T-helper 17 cell (primary cell): ENCODE measurements around the gene KIF22. TPM values are rescaled to one million over a fixed set of nuclear protein-coding genes. Genes with fewer than 3 reads are reported as not detected.

Experiments used
- ATAC-seq: fragments of 150-1000 bp; cut with Tn5 transposase; 2 replicates; pipeline ENCODE4 v1.10.0; 2021; ENCODE audit warnings: mild to moderate bottlenecking, moderate library complexity
- DNase-seq, 3 donors: peaks; one replicate each; pipeline versions ENCODE4 v3.0.0 to v3.0.0-alpha.2; 2020 to 2021
- H3K9me3 ChIP-seq: one replicate; pipeline ENCODE4 v1.7.0; 2013; ENCODE audit warnings: low read length, mild to moderate bottlenecking; ENCODE audit not compliant: control insufficient read depth, poor library complexity, severe bottlenecking
- H3K27ac Mint-ChIP-seq: one replicate; pipeline ENCODE4 v1.8.0; 2022; ENCODE audit warnings: mild to moderate bottlenecking, moderate library complexity, mixed read lengths
- H3K27me3 Mint-ChIP-seq: one replicate; pipeline ENCODE4 v1.8.0; 2022; ENCODE audit warnings: mixed read lengths
- H3K36me3 Mint-ChIP-seq: one replicate; pipeline ENCODE4 v1.8.0; 2022; ENCODE audit warnings: low read depth, mixed read lengths
- H3K4me1 Mint-ChIP-seq: one replicate; pipeline ENCODE4 v1.8.0; 2022; ENCODE audit warnings: mild to moderate bottlenecking, mixed read lengths
- H3K4me3 Mint-ChIP-seq: one replicate; pipeline ENCODE4 v1.8.0; 2022; ENCODE audit warnings: mild to moderate bottlenecking, moderate library complexity, mixed read lengths
- total RNA-seq, 4 donors: library from RNA in 2 of 4; stranded (reverse) in 2 of 4; gene quantifications; one replicate each; pipeline ENCODE4 v1.2.3 and lab custom pipeline; 2022 to 2026

KIF22 gene
- total RNA-seq, 2 donors from 2014 or later = 74.3 to 89.0 TPM

DNA sequence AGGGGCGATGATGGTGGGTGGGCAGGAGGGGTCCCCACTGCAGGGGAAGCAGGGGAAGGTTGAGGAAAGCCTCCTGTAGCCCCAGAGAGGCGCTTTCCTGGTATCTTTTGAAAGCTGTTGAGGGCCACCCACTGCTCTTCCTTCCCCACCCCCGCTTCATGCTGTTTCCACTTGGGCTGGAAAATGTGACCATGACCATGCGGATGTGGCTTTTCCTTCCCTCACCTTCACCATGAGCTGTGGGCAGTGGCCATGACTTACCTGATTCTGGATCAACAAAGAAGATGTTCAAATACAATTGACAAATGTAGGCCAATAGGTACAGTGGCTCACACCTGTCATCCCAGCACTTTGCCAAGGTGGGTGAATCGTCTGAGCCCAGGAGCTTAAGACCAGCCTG lies 43.5 kb downstream of the KIF22 start:
- no peak for ATAC-seq
- DNase-seq = no peak
- no peaks in the 10 kb centered on the region for H3K9me3 ChIP-seq
- no peak overlapping the region for H3K27ac Mint-ChIP-seq
- no peaks in the 10 kb centered on the region for H3K27me3 Mint-ChIP-seq
- H3K36me3 Mint-ChIP-seq = peaks cover 7% of the 10 kb centered on the region
- H3K4me1 Mint-ChIP-seq = peaks cover 9% of the 10 kb centered on the region
- no peak overlapping the region for H3K4me3 Mint-ChIP-seq

DNA sequence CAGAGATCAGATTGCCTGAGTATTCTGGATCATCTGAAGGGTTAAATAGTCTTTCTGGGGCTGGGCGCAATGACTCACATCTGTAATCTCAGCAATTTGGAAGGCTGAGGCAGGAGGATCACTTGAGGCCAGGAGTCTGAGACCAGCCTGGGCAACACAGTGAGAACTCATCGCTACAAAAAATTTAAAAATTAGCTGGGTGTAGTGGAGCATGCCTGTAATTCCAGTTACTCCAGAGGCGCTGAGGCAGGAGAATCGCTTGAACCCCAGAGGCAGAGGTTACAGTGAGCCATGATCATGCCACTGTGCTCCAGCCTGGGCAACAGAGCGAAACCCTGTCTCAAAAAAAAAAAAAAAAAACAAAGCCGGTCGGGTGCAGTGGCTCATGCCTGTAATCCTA lies 45.4 kb downstream of the KIF22 start:
- Mint-ChIP-seq H3K36me3 (peaks cover 7% of the 10 kb centered on the region), H3K4me3 (no peak overlapping the region), H3K4me1 (peaks cover 8% of the 10 kb centered on the region), H3K27me3 (no peaks in the 10 kb centered on the region), H3K27ac (no peak overlapping the region)
- no peak for DNase-seq
- no peaks in the 10 kb centered on the region for H3K9me3 ChIP-seq
- ATAC-seq = no peak

GRCh38 chr16:29836623-29837022 lies 46.1 kb downstream of the KIF22 start:
- Mint-ChIP-seq H3K4me3 (no peak overlapping the region), H3K36me3 (peaks cover 9% of the 10 kb centered on the region)

DNA sequence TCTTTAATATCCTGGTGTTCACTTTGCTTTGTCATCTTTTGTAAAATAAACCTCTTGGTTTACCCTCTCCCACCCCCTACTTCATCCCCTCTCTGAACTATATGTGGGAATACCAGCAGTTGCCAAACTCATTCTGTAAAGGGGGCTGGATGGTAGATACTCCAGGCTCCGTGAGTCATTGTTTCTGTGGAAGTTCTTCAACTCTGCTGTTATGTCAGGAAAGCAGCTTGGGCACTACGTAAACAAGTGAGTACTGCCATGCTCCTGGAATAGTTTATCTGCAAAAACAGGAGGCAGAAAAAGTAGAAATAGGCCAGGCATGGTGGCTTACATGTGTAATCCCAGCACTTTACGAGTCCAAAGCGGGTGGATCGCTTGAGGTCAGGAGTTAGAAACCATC lies 47.3 kb downstream of the KIF22 start:
- peaks cover 6% of the 10 kb centered on the region for H3K4me1 Mint-ChIP-seq
- no peak for DNase-seq
- no peak overlapping the region for H3K27ac Mint-ChIP-seq
- H3K36me3 Mint-ChIP-seq = peaks cover 4% of the 10 kb centered on the region
- ATAC-seq = no peak
- no peaks in the 10 kb centered on the region for H3K27me3 Mint-ChIP-seq
- no peaks in the 10 kb centered on the region for H3K9me3 ChIP-seq
- H3K4me3 Mint-ChIP-seq = no peak overlapping the region

More at GRCh38 chr16:29836623-29837022, 46.1 kb downstream of the KIF22 start:
- no peaks in the 10 kb centered on the region for H3K27me3 Mint-ChIP-seq
- ATAC-seq = no peak
- H3K9me3 ChIP-seq = no peaks in the 10 kb centered on the region
- no peak for DNase-seq
- peaks cover 10% of the 10 kb centered on the region for H3K4me1 Mint-ChIP-seq
- H3K27ac Mint-ChIP-seq = peak overlapping the region; percentile 11

- Mint-ChIP-seq H3K27ac (peak overlapping the region; percentile 24), H3K4me1 (peaks cover 6% of the 10 kb centered on the region), H3K36me3 (peaks cover 4% of the 10 kb centered on the region), H3K4me3 (no peak overlapping the region), H3K27me3 (no peaks in the 10 kb centered on the region)
- DNase-seq (no peak), ATAC-seq (no peak)
- no peaks in the 10 kb centered on the region for H3K9me3 ChIP-seq
Measured at GRCh38 chr16:29839822-29840221, 49.3 kb downstream of the KIF22 start.

DNA sequence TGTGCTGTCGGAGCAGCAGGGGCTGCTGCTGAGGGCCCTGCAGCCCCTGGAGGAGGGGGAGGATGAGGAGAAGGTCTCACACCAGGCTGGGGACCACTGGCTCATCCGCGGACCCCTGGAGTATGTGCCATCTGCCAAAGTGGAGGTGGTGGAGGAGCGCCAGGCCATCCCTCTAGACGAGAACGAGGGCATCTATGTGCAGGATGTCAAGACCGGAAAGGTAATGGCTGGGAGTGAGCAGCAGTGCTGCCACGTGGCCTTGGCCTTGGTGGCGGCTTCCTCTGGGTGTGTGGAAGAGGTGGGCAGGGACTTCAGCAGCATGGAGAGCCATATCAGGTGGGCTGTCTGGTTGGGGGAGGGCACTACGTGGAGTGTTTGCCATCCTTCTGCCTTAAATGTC lies 49.7 kb downstream of the KIF22 start:
- no peak for DNase-seq
- Mint-ChIP-seq H3K27ac (no peak overlapping the region), H3K4me1 (peaks cover 6% of the 10 kb centered on the region), H3K27me3 (no peaks in the 10 kb centered on the region), H3K36me3 (peaks cover 6% of the 10 kb centered on the region), H3K4me3 (no peak overlapping the region)
- ATAC-seq = no peak
- no peaks in the 10 kb centered on the region for H3K9me3 ChIP-seq

GRCh38 chr16:29841631-29842030 lies 51.1 kb downstream of the KIF22 start:
- no peak overlapping the region for H3K27ac Mint-ChIP-seq
- peaks cover 9% of the 10 kb centered on the region for H3K4me1 Mint-ChIP-seq
- no peak overlapping the region for H3K4me3 Mint-ChIP-seq
- no peak for ATAC-seq
- H3K36me3 Mint-ChIP-seq = peaks cover 7% of the 10 kb centered on the region
- H3K9me3 ChIP-seq = no peaks in the 10 kb centered on the region
- no peaks in the 10 kb centered on the region for H3K27me3 Mint-ChIP-seq
- no peak for DNase-seq

DNA sequence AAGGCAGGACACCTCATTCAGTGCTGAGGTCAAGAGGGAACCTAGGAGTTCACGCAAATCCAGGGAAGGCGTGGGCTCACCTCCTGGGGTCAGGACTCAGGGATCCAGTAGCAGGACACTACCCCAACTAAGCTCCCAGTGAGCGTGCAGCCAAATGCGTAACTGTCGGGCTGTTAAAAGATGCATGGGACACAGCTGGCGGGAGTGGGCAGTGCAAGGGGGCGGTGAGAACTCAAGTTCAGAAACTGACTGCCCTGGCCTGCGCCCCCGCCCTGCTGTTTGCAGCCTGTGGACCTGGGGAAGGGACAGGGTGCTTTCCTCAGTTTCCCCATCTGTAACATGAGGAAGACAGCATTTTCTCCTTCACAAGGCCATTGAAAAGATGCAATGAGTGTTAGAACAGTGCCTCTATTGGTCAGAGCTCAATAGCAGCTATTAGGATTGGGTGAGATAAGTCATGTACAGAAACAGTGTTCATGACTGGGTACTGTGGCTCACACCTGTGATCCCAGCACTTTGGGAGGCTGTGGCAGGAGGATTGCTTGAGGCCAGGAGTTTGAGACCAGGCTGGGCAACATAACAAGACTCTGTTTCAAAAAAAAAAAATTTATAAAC lies 52.3 kb downstream of the KIF22 start:
- DNase-seq = no peak
- no peak for ATAC-seq
- no peak overlapping the region for H3K27ac Mint-ChIP-seq
- peaks cover 9% of the 10 kb centered on the region for H3K36me3 Mint-ChIP-seq
- H3K4me3 Mint-ChIP-seq = no peak overlapping the region
- H3K4me1 Mint-ChIP-seq = peaks cover 9% of the 10 kb centered on the region
- H3K9me3 ChIP-seq = no peaks in the 10 kb centered on the region
- no peaks in the 10 kb centered on the region for H3K27me3 Mint-ChIP-seq

- Mint-ChIP-seq H3K4me1 (peaks cover 12% of the 10 kb centered on the region), H3K4me3 (no peak overlapping the region), H3K27ac (no peak overlapping the region), H3K36me3 (peaks cover 9% of the 10 kb centered on the region), H3K27me3 (no peaks in the 10 kb centered on the region)
- H3K9me3 ChIP-seq = no peaks in the 10 kb centered on the region
- no peak for DNase-seq
- ATAC-seq = no peak
Measured at GRCh38 chr16:29843931-29844330, 53.4 kb downstream of the KIF22 start.

- no peak for DNase-seq
- no peaks in the 10 kb centered on the region for H3K9me3 ChIP-seq
- no peak for ATAC-seq
- H3K4me1 Mint-ChIP-seq = peaks cover 8% of the 10 kb centered on the region
- no peaks in the 10 kb centered on the region for H3K27me3 Mint-ChIP-seq
- peaks cover 9% of the 10 kb centered on the region for H3K36me3 Mint-ChIP-seq
- H3K4me3 Mint-ChIP-seq = no peak overlapping the region
- peak overlapping the region; percentile 45 for H3K27ac Mint-ChIP-seq
Measured at GRCh38 chr16:29844575-29845331, 54.2 kb downstream of the KIF22 start.

- no peak overlapping the region for H3K4me3 Mint-ChIP-seq
- peak overlapping the region; percentile 45 for H3K27ac Mint-ChIP-seq
- H3K36me3 Mint-ChIP-seq = peaks cover 9% of the 10 kb centered on the region
Measured at GRCh38 chr16:29845656-29846055, 55.1 kb downstream of the KIF22 start.

DNA sequence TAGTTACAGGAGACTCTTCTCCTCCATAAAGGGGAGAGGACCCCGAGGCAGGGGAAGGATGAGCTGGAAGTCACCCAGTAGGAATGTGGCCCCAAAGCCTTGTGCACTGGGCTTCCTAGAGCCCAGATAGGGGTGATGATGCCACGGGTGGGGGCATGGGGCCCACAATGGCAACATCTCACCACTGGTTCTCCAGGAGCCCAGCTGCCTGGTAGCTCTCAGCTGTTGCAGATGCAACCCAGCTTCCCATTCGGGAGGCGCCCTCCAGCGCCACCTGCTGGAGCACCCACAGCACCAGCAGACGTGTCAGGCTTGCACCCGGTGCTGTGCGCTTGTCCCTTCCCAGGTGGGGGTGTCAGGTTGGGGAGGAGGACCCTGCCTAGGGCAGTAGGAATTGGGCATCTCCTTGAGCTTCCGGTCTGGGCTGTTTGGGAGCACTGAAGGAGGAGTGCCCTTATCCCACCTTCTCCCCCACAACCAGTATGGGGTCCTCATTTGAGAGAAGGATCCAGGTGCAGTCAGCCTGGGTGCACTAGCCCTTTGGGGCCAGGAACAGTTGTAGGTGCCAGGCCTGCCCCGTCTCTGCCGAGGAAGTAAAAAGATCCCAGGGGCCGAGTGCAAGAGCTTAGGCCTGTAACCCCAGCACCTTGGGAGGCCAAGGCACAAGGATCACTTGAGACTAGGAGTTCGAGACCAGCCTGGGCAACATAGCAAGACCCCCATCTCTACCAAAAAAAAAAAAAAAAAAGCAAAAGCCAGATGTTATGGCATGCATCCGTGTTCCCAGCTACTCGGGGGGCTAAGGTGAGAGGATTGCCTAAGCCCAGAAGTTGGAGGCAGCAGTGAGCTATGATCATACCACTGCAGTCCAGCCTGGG lies 58.1 kb downstream of the KIF22 start:
- Mint-ChIP-seq H3K27me3 (no peaks in the 10 kb centered on the region), H3K27ac (peak overlapping the region; percentile 43), H3K36me3 (peaks cover 7% of the 10 kb centered on the region), H3K4me3 (no peak overlapping the region), H3K4me1 (peaks cover 10% of the 10 kb centered on the region)
- ATAC-seq = peak; percentile 95
- peak; percentile 64 to 78 (median 71) for DNase-seq
- H3K9me3 ChIP-seq = no peaks in the 10 kb centered on the region

More at GRCh38 chr16:29845656-29846055, 55.1 kb downstream of the KIF22 start:
- ATAC-seq (no peak), DNase-seq (no peak)
- H3K27me3 Mint-ChIP-seq = no peaks in the 10 kb centered on the region
- H3K9me3 ChIP-seq = no peaks in the 10 kb centered on the region
- H3K4me1 Mint-ChIP-seq = peaks cover 12% of the 10 kb centered on the region

- Mint-ChIP-seq H3K4me1 (peaks cover 10% of the 10 kb centered on the region), H3K27me3 (no peaks in the 10 kb centered on the region), H3K36me3 (peaks cover 7% of the 10 kb centered on the region), H3K27ac (no peak overlapping the region), H3K4me3 (no peak overlapping the region)
- H3K9me3 ChIP-seq = no peaks in the 10 kb centered on the region
- DNase-seq (no peak), ATAC-seq (no peak)
Measured at GRCh38 chr16:29849505-29849904, 59.0 kb downstream of the KIF22 start.
